GM12878 (cell line): ENCODE measurements around the gene MYCBPAP.

Source experiments
- ATF3 ChIP-seq: IDR thresholded peaks from 2 replicates; pipeline ENCODE4 v1.6.1; 2011; ENCODE audit warnings: low read depth, mild to moderate bottlenecking, low read length, moderate library complexity, borderline replicate concordance; ENCODE audit errors: extremely low read depth
- CREB1 ChIP-seq: IDR thresholded peaks from 2 replicates; pipeline ENCODE4 v1.6.1; 2012; ENCODE audit warnings: low read depth, mild to moderate bottlenecking, inconsistent platforms
- CTCF ChIP-seq, 3 experiments: IDR thresholded peaks in 2 of 3; conservative IDR thresholded peaks in 1 of 3; 2 replicates each; pipeline ENCODE4 v1.5.1; 2011; ENCODE audit warnings: low read depth in 3 of 3, low read length in 3 of 3, mild to moderate bottlenecking in 3 of 3, control low read depth in 2 of 3, moderate library complexity in 2 of 3, inconsistent platforms in 1 of 3, mixed read lengths in 1 of 3; ENCODE audit not compliant: control insufficient read depth in 2 of 3, insufficient read depth in 1 of 3; ENCODE audit errors: extremely low read depth in 1 of 3
- EP300 ChIP-seq, 2 experiments: fragments of 150-350 bp in 1 of 2; IDR thresholded peaks; 2 replicates each; pipeline ENCODE4 v1.6.1; 2011 to 2012; ENCODE audit warnings: low read depth in 2 of 2, low read length in 2 of 2, borderline replicate concordance in 1 of 2, improper control_type of control experiment in 1 of 2, inconsistent platforms in 1 of 2; ENCODE audit not compliant: control insufficient read depth in 1 of 2
- MEF2B ChIP-seq: fragments of 450-650 bp; IDR thresholded peaks from 2 replicates; pipeline ENCODE4 v1.6.1; 2018; ENCODE audit warnings: mild to moderate bottlenecking, moderate library complexity; ENCODE audit not compliant: partially characterized antibody, poor library complexity, severe bottlenecking
- MXI1 ChIP-seq: fragments of 150-350 bp; IDR thresholded peaks from 2 replicates; pipeline ENCODE4 v1.6.1; 2011; ENCODE audit warnings: low read depth, mild to moderate bottlenecking, inconsistent platforms, low read length, improper control_type of control experiment
- PAX8 ChIP-seq: fragments of 450-650 bp; IDR thresholded peaks from 2 replicates; pipeline ENCODE4 v1.6.1; 2017; ENCODE audit warnings: mild to moderate bottlenecking, moderate library complexity
- RAD21 ChIP-seq: IDR thresholded peaks from 2 replicates; pipeline ENCODE4 v1.6.1; 2011; ENCODE audit warnings: mild to moderate bottlenecking, low read depth, low read length, moderate library complexity; ENCODE audit not compliant: insufficient read depth
- SUZ12 ChIP-seq: fragments of 200-600 bp; sonication (generic); IDR thresholded peaks from one replicate; pipeline ENCODE4 v1.6.1; 2018; ENCODE audit warnings: antibody characterized with exemption, mild to moderate bottlenecking; ENCODE audit not compliant: unreplicated experiment
- ZBTB4 ChIP-seq: fragments of 450-650 bp; formaldehyde crosslinking; IDR thresholded peaks from 2 replicates; pipeline ENCODE4 v1.4.0; 2022; ENCODE audit warnings: mild to moderate bottlenecking, moderate library complexity
- ZNF274 ChIP-seq: IDR thresholded peaks from one replicate; pipeline ENCODE4 v1.8.0; 2011; ENCODE audit not compliant: insufficient read length, insufficient read depth

- TF ChIP-seq PAX8 (no peak), ZBTB4 (CRISPR knock-in tag) (no peak), RAD21 (no peak), EP300 (IDR thresholded peaks at IDR 0.05; ENCODE audit: borderline replicate concordance in 1 of 2, control insufficient read depth in 1 of 2, low read depth in 2 of 2, low read length in 2 of 2) (no peak), CTCF (IDR thresholded peaks at IDR 0.05 in 2 of 3, conservative IDR thresholded peaks at IDR 0.05 in 1 of 3; ENCODE audit: control insufficient read depth in 2 of 3, extremely low read depth in 1 of 3, insufficient read depth in 1 of 3, low read depth in 3 of 3, low read length in 3 of 3) (no peak), MXI1 (no peak), CREB1 (no peak), MEF2B (no peak), SUZ12 (no peak), ZNF274 (no peak), ATF3 (no peak)
Observed at GRCh38 chr17:50559674-50560184, 51.5 kb downstream of the MYCBPAP start.
